Astrocyte (in vitro differentiated cells and primary cell): ENCODE measurements around the gene MUC13.

Experiments
- EZH2 ChIP-seq: IDR thresholded peaks from 2 replicates; pipeline ENCODE4 v1.6.1; 2012; ENCODE audit warnings: mild to moderate bottlenecking, low read length, inconsistent platforms; ENCODE audit not compliant: insufficient read depth
- TF ChIP-seq, protein P1 (sequence below): IDR thresholded peaks from 2 replicates; pipeline ENCODE4 v1.5.1; 2011; ENCODE audit warnings: low read depth, mild to moderate bottlenecking, inconsistent platforms, low read length, moderate library complexity; ENCODE audit not compliant: insufficient read depth

DNA sequence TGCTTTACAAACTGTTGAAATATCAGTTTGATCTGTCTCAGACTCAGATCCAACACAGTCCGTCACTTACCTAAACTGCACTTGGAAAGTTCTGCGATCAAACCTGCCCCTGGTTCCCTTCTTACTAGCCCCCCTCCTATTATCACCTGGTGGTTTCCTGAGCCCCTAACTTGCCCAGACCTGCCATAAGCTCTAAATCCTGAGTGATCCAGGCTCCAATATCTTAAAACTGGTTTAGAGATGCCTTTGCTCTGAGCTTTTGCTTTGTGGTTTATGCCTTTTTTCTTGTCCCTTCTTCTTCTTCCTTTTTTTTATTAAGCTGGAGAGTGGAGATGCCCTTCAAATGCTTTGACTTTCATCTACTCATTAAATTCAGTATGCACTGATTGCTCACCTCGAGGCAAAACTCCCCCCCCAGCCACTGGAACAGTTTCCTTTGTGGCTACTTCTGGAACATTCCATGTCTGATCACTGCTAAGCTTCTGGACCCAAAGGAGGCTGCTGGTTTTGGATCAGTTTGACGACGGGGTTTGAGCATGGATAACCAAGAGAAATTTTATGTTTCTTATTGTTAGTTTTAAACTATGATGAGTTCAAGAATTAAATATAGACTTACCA, 43.9 kb downstream of the MUC13 start:
- TF ChIP-seq, protein P1, sequence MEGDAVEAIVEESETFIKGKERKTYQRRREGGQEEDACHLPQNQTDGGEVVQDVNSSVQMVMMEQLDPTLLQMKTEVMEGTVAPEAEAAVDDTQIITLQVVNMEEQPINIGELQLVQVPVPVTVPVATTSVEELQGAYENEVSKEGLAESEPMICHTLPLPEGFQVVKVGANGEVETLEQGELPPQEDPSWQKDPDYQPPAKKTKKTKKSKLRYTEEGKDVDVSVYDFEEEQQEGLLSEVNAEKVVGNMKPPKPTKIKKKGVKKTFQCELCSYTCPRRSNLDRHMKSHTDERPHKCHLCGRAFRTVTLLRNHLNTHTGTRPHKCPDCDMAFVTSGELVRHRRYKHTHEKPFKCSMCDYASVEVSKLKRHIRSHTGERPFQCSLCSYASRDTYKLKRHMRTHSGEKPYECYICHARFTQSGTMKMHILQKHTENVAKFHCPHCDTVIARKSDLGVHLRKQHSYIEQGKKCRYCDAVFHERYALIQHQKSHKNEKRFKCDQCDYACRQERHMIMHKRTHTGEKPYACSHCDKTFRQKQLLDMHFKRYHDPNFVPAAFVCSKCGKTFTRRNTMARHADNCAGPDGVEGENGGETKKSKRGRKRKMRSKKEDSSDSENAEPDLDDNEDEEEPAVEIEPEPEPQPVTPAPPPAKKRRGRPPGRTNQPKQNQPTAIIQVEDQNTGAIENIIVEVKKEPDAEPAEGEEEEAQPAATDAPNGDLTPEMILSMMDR = no peak
- no peak for TF ChIP-seq EZH2
